ENCODE data around the gene LRRC39. TPM values are rescaled to one million over a fixed set of nuclear protein-coding genes. Genes with fewer than 3 reads are reported as not detected.

Gene LRRC39
- total RNA-seq, 4 donors from 2014 or later: 0.48 to 2.6 (median 0.82) TPM; not detected in 1

GRCh38 chr1:100131623-100132022 is 46.4 kb downstream of the LRRC39 start:
- in situ Hi-C loops (cut with MboI; ENCODE audit: low pct_ligation_motif_present in 1 of 4, low pct_unique_long_range_greater_than_20kb in 1 of 4, low sequenced_read_pairs in 3 of 4): loop anchor here in 1 of 4 donors (25.0 kb wide), 1 partner anchor 331 kb away; no protein-coding TSS in a partner anchor
- Histone ChIP-seq H3K36me3 (no peaks in the 10 kb centered on the region), H3K4me3 (peak overlapping the region in 2 of 4 donors; percentile 61 to 99), H3K27me3 (no peaks in the 10 kb centered on the region), H3K4me1 (peaks cover 15 to 20% (median 16%) of the 10 kb centered on the region in 4 donors), H3K27ac (peak overlapping the region in 1 of 4 donors; percentile 82), H3K9me3 (no peaks in the 10 kb centered on the region)
- TF ChIP-seq EP300 (IDR thresholded peaks at IDR 0.05; ENCODE audit: low read depth) (no peak), CTCF (IDR thresholded peaks at IDR 0.05) (no peak), POLR2AphosphoS5 (IDR thresholded peaks at IDR 0.05) (no peak), POLR2A (IDR thresholded peaks at IDR 0.05) (no peak)
- WGBS, 2 donors (ENCODE audit: low coverage in 1 of 2): 72 to 84% methylated on average over 7 to 8 of the region's 8 CpGs
- no peak for DNase-seq
- intact Hi-C loops (cut with DNase I; ENCODE audit: low total_unique reads): loop anchor here (5.0 kb wide), 1 partner anchor 136 kb away; the partner anchor contains the start of gene RTCA

- in situ Hi-C loops (cut with MboI; ENCODE audit: low pct_ligation_motif_present in 1 of 4, low pct_unique_long_range_greater_than_20kb in 1 of 4, low sequenced_read_pairs in 3 of 4) (loop anchor here in 1 of 4 donors (25.0 kb wide), 1 partner anchor 332 kb away; no protein-coding TSS in a partner anchor), intact Hi-C loops (cut with DNase I; ENCODE audit: low total_unique reads) (loop anchor here (5.0 kb wide), 1 partner anchor 137 kb away; the partner anchor contains the start of gene RTCA)
- Histone ChIP-seq H3K9me3 (no peaks in the 10 kb centered on the region), H3K4me1 (peaks cover 15 to 20% (median 16%) of the 10 kb centered on the region in 4 donors), H3K27ac (no peak overlapping the region), H3K4me3 (no peak overlapping the region), H3K27me3 (no peaks in the 10 kb centered on the region), H3K36me3 (no peaks in the 10 kb centered on the region)
- WGBS, 2 donors (ENCODE audit: low coverage in 1 of 2): 72 to 91% methylated on average over 5 of the region's 5 CpGs
- no peak for TF ChIP-seq EP300 (IDR thresholded peaks at IDR 0.05; ENCODE audit: low read depth)
- TF ChIP-seq CTCF (IDR thresholded peaks at IDR 0.05): no peak
- no peak for TF ChIP-seq POLR2A (IDR thresholded peaks at IDR 0.05)
- no peak for TF ChIP-seq POLR2AphosphoS5 (IDR thresholded peaks at IDR 0.05)
- no peak for DNase-seq
Observed at GRCh38 chr1:100130552-100131077, 47.4 kb downstream of the LRRC39 start.

GRCh38 chr1:100127226-100127625 is 50.8 kb downstream of the LRRC39 start:
- intact Hi-C loops (cut with DNase I; ENCODE audit: low total_unique reads) (no loop called here), in situ Hi-C loops (cut with MboI; ENCODE audit: low pct_ligation_motif_present in 1 of 4, low pct_unique_long_range_greater_than_20kb in 1 of 4, low sequenced_read_pairs in 3 of 4) (loop anchor here in 1 of 4 donors (25.0 kb wide), 1 partner anchor 335 kb away; no protein-coding TSS in a partner anchor)
- Histone ChIP-seq H3K27me3 (no peaks in the 10 kb centered on the region), H3K4me1 (peaks cover 6 to 8% (median 7%) of the 10 kb centered on the region in 4 donors), H3K9me3 (no peaks in the 10 kb centered on the region), H3K36me3 (no peaks in the 10 kb centered on the region), H3K4me3 (no peak overlapping the region), H3K27ac (no peak overlapping the region)
- no peak for TF ChIP-seq POLR2A (IDR thresholded peaks at IDR 0.05)
- no peak for TF ChIP-seq EP300 (IDR thresholded peaks at IDR 0.05; ENCODE audit: low read depth)
- no peak for TF ChIP-seq CTCF (IDR thresholded peaks at IDR 0.05)
- TF ChIP-seq POLR2AphosphoS5 (IDR thresholded peaks at IDR 0.05): no peak
- no peak for DNase-seq
- 65 to 100% methylated on average over 1 of the region's 1 CpG for whole genome bisulfite sequencing, 2 donors (ENCODE audit: low coverage in 1 of 2)

GRCh38 chr1:100122177-100122576 is 55.9 kb downstream of the LRRC39 start:
- WGBS, 2 donors (ENCODE audit: low coverage in 1 of 2): 84 to 93% methylated on average over 1 of the region's 1 CpG

More at GRCh38 chr1:100122177-100122576, 55.9 kb downstream of the LRRC39 start:
- in situ Hi-C loops (cut with MboI; ENCODE audit: low pct_ligation_motif_present in 1 of 4, low pct_unique_long_range_greater_than_20kb in 1 of 4, low sequenced_read_pairs in 3 of 4): no loop called here
- no peaks in the 10 kb centered on the region for H3K4me1 ChIP-seq
- no peaks in the 10 kb centered on the region for H3K27me3 ChIP-seq
- no peak overlapping the region for H3K4me3 ChIP-seq
- intact Hi-C loops (cut with DNase I; ENCODE audit: low total_unique reads): no loop called here
- peaks cover 0 to 4% (median 0%) of the 10 kb centered on the region in 4 donors for H3K36me3 ChIP-seq
- H3K9me3 ChIP-seq: no peaks in the 10 kb centered on the region
- TF ChIP-seq CTCF (IDR thresholded peaks at IDR 0.05): no peak
- no peak for TF ChIP-seq POLR2AphosphoS5 (IDR thresholded peaks at IDR 0.05)
- TF ChIP-seq EP300 (IDR thresholded peaks at IDR 0.05; ENCODE audit: low read depth): no peak
- TF ChIP-seq POLR2A (IDR thresholded peaks at IDR 0.05): no peak
- DNase-seq: no peak
- no peak overlapping the region for H3K27ac ChIP-seq

Data from transverse colon (tissue), 4 donors.